Natural killer cell (primary cell): ENCODE data around the gene ZC3H7B. TPM values are rescaled to one million over a fixed set of nuclear protein-coding genes. Genes with fewer than 3 reads are reported as not detected.
"Not testable (repeated sequence)": the region's sequence is repeated elsewhere in the genome, so short reads cannot be mapped to it uniquely, and the experiment has no call there.

Source experiments
- ATAC-seq, 3 donors: fragments of 150-1000 bp in 2 of 3; fragments of 200-7000 bp in 1 of 3; cut with Tn5 transposase; 1 replicate in 1 of 3; 2 replicates in 2 of 3; pipeline ENCODE4 v1.10.0; 2021; ENCODE audit warnings: mild to moderate bottlenecking in 2 of 3, moderate library complexity in 2 of 3
- DNase-seq, 2 donors: peaks; one replicate each; pipeline versions ENCODE4 v3.0.0 to v3.0.0-alpha.2; 2013 to 2021; ENCODE audit warnings: mixed read lengths in 1 of 2
- H3K27ac ChIP-seq: one replicate; pipeline ENCODE4 v1.5.1; 2013; ENCODE audit warnings: mild to moderate bottlenecking, low read length
- H3K27me3 ChIP-seq: one replicate; pipeline ENCODE4 v1.6.1; 2013; ENCODE audit warnings: low read length; ENCODE audit not compliant: control insufficient read depth, insufficient read depth
- H3K36me3 ChIP-seq: one replicate; pipeline ENCODE4 v1.6.1; 2013; ENCODE audit warnings: low read length; ENCODE audit not compliant: control insufficient read depth, insufficient read depth
- H3K4me1 ChIP-seq: one replicate; pipeline ENCODE4 v1.6.1; 2013; ENCODE audit warnings: low read length; ENCODE audit not compliant: control insufficient read depth, insufficient read depth
- H3K4me3 ChIP-seq: one replicate; pipeline ENCODE4 v1.5.1; 2013; ENCODE audit warnings: low read length
- H3K9me3 ChIP-seq: one replicate; pipeline ENCODE4 v1.6.1; 2013; ENCODE audit warnings: low read length; ENCODE audit not compliant: control insufficient read depth, insufficient read depth
- H3K27ac Mint-ChIP-seq, 2 donors: one replicate each; pipeline ENCODE4 v1.8.0; 2022; ENCODE audit warnings: mild to moderate bottlenecking in 2 of 2, mixed read lengths in 2 of 2, moderate library complexity in 1 of 2
- H3K27me3 Mint-ChIP-seq, 2 donors: one replicate each; pipeline ENCODE4 v1.8.0; 2022; ENCODE audit warnings: low read depth in 2 of 2, mixed read lengths in 2 of 2
- H3K36me3 Mint-ChIP-seq: one replicate; pipeline ENCODE4 v1.8.0; 2022; ENCODE audit warnings: mixed read lengths
- H3K4me1 Mint-ChIP-seq, 2 donors: one replicate each; pipeline ENCODE4 v1.8.0; 2022; ENCODE audit warnings: mixed read lengths in 2 of 2
- H3K4me3 Mint-ChIP-seq: one replicate; pipeline ENCODE4 v1.8.0; 2022; ENCODE audit warnings: mild to moderate bottlenecking, moderate library complexity, mixed read lengths
- H3K9me3 Mint-ChIP-seq, 2 donors: one replicate each; pipeline ENCODE4 v1.8.0; 2022; ENCODE audit warnings: mixed read lengths in 2 of 2
- CTCF ChIP-seq: fragments of 200-600 bp; IDR thresholded peaks from one replicate; pipeline ENCODE4 v1.8.0; 2022; ENCODE audit warnings: antibody characterized with exemption
- WGBS: methylation state at CpG from one replicate; pipeline ENCODE4 v1.1.7; 2013; ENCODE audit warnings: missing lambda C conversion rate; ENCODE audit not compliant: insufficient coverage; 5-methylcytosine and 5-hydroxymethylcytosine counted together
- intact Hi-C: fragments of 100-400 bp; cut with micrococcal nuclease; formaldehyde crosslinking; loops from one replicate; pipeline ENCODE4 v1.14.2; 2022
- total RNA-seq, 4 donors: library from RNA; stranded (reverse); fragments of 120-200 nt in 1 of 4; gene quantifications; one replicate each; pipeline versions ENCODE4 v1.2.3 to v1.2.4, GENCODE V29; 2013 to 2022

ZC3H7B gene
- total RNA-seq, 3 donors from 2014 or later (not counting 1 experiment from before 2014, with no cell fraction given), result 33.9 to 40.3 (median 38.3) TPM

- H3K4me1 Mint-ChIP-seq, result peaks cover 9 to 17% of the 10 kb centered on the region in 2 donors
- H3K36me3 Mint-ChIP-seq, result no peaks in the 10 kb centered on the region
- H3K9me3 Mint-ChIP-seq, result no peaks in the 10 kb centered on the region
- no peaks in the 10 kb centered on the region for H3K27me3 Mint-ChIP-seq
- Histone ChIP-seq H3K4me1 (peaks cover 5% of the 10 kb centered on the region), H3K4me3 (no peak overlapping the region), H3K27ac (no peak overlapping the region), H3K9me3 (no peaks in the 10 kb centered on the region), H3K36me3 (no peaks in the 10 kb centered on the region), H3K27me3 (no peaks in the 10 kb centered on the region)
- 82% methylated on average over 7 of the region's 8 CpGs for WGBS
- no peak for TF ChIP-seq CTCF
- ATAC-seq (no peak), DNase-seq (no peak)
- H3K27ac Mint-ChIP-seq, result no peak overlapping the region
- H3K4me3 Mint-ChIP-seq, result no peak overlapping the region
- intact Hi-C loops, result no loop called here
Measured at GRCh38 chr22:41290262-41291221, 10.8 kb upstream of the ZC3H7B start.

GRCh38 chr22:41294816-41295215 is 6.5 kb upstream of the ZC3H7B start:
- H3K9me3 ChIP-seq, H3K27ac ChIP-seq, ATAC-seq: not testable (repeated sequence)

GRCh38 chr22:41296826-41297667 is 4.3 kb upstream of the ZC3H7B start:
- Histone ChIP-seq H3K4me1 (peaks cover 7% of the 10 kb centered on the region), H3K9me3 (no peaks in the 10 kb centered on the region), H3K27me3 (no peaks in the 10 kb centered on the region), H3K4me3 (no peak overlapping the region), H3K36me3 (no peaks in the 10 kb centered on the region), H3K27ac (no peak overlapping the region)
- Mint-ChIP-seq H3K27me3 (no peaks in the 10 kb centered on the region), H3K27ac (no peak overlapping the region), H3K36me3 (no peaks in the 10 kb centered on the region), H3K4me1 (peaks cover 6% of the 10 kb centered on the region in 2 donors), H3K9me3 (no peaks in the 10 kb centered on the region), H3K4me3 (no peak overlapping the region)
- ATAC-seq (no peak), DNase-seq (no peak)
- intact Hi-C loops, result no loop called here
- no peak for TF ChIP-seq CTCF
- WGBS, result 95% methylated on average over 9 of the region's 9 CpGs

More at GRCh38 chr22:41294816-41295215, 6.5 kb upstream of the ZC3H7B start:
- H3K27ac Mint-ChIP-seq, DNase-seq, H3K27me3 ChIP-seq, H3K4me3 Mint-ChIP-seq, H3K4me1 ChIP-seq, H3K4me3 ChIP-seq, H3K36me3 ChIP-seq, H3K36me3 Mint-ChIP-seq, H3K27me3 Mint-ChIP-seq, H3K9me3 Mint-ChIP-seq, H3K4me1 Mint-ChIP-seq, intact Hi-C loops: not testable (repeated sequence)
- 96% methylated on average over 7 of the region's 28 CpGs for WGBS

- WGBS, result 59% methylated on average over 7 of the region's 7 CpGs
- TF ChIP-seq CTCF, result no peak
- ATAC-seq (no peak), DNase-seq (no peak)
- H3K27me3 Mint-ChIP-seq, result no peaks in the 10 kb centered on the region
- Histone ChIP-seq H3K27ac (peak overlapping the region; percentile 69), H3K9me3 (no peaks in the 10 kb centered on the region), H3K4me3 (peak overlapping the region; percentile 97), H3K4me1 (peaks cover 17% of the 10 kb centered on the region), H3K27me3 (no peaks in the 10 kb centered on the region), H3K36me3 (no peaks in the 10 kb centered on the region)
- peak overlapping the region; percentile 75 to 90 for H3K27ac Mint-ChIP-seq
- H3K36me3 Mint-ChIP-seq, result no peaks in the 10 kb centered on the region
- intact Hi-C loops, result loop anchor here (1.0 to 5.0 kb wide), 2 partner anchors 14 to 378 kb away; partner anchors contain the start of gene RANGAP1
- H3K4me1 Mint-ChIP-seq, result peaks cover 19 to 27% of the 10 kb centered on the region in 2 donors
- no peaks in the 10 kb centered on the region for H3K9me3 Mint-ChIP-seq
- peak overlapping the region; percentile 84 for H3K4me3 Mint-ChIP-seq
Measured at GRCh38 chr22:41300661-41301060, 664 bp upstream of the ZC3H7B start.
